Activated CD8-positive, alpha-beta memory T cell treated with anti-CD3 and anti-CD28 coated beads, Interleukin-2, amount 10 ng/mL, durations not matched to agents 7 days and 5 days (primary cell): ENCODE data around the gene GPRIN1. TPM values are rescaled to one million over a fixed set of nuclear protein-coding genes. Genes with fewer than 3 reads are reported as not detected.
"Not testable (repeated sequence)": the region's sequence is repeated elsewhere in the genome, so short reads cannot be mapped to it uniquely, and the experiment has no call there.

ENCODE experiments used
- ATAC-seq: fragments of 150-1000 bp; cut with Tn5 transposase; one replicate; pipeline ENCODE4 v1.10.0; 2021; ENCODE audit warnings: moderate library complexity
- CTCF ChIA-PET: fragments of 350-600 bp; sonication (Branson Sonifier 250); formaldehyde crosslinking; loops from one replicate; lab custom pipeline; 2021; ENCODE audit warnings: antibody characterized with exemption; lab: Charles Lee
- DNase-seq: peaks from one replicate; pipeline ENCODE4 v3.0.0-alpha.2; 2020
- H3K27ac Mint-ChIP-seq: one replicate; pipeline ENCODE4 v1.8.0; 2021; ENCODE audit warnings: mild to moderate bottlenecking, mixed read lengths
- H3K27me3 Mint-ChIP-seq: one replicate; pipeline ENCODE4 v1.8.0; 2021; ENCODE audit warnings: mixed read lengths
- H3K36me3 Mint-ChIP-seq: one replicate; pipeline ENCODE4 v1.8.0; 2021; ENCODE audit warnings: mild to moderate bottlenecking, mixed read lengths
- H3K4me1 Mint-ChIP-seq: one replicate; pipeline ENCODE4 v1.8.0; 2021; ENCODE audit warnings: mixed read lengths
- H3K4me3 Mint-ChIP-seq: one replicate; pipeline ENCODE4 v1.8.0; 2021; ENCODE audit warnings: mild to moderate bottlenecking, moderate library complexity, mixed read lengths
- H3K9me3 Mint-ChIP-seq: one replicate; pipeline ENCODE4 v1.8.0; 2022; ENCODE audit warnings: low read depth, mixed read lengths
- total RNA-seq, 2 experiments: library from RNA; stranded (reverse); gene quantifications; one replicate each; pipeline ENCODE4 v1.2.3, GENCODE V29; 2021

GPRIN1 gene
- total RNA-seq, 2 experiments from 2014 or later, result 2.5 to 3.4 TPM

GRCh38 chr5:176596689-176597416 is 13.1 kb downstream of the GPRIN1 start:
- H3K27ac Mint-ChIP-seq, result no peak overlapping the region
- no peaks in the 10 kb centered on the region for H3K9me3 Mint-ChIP-seq
- peak; percentile 89 for ATAC-seq
- H3K36me3 Mint-ChIP-seq, result no peaks in the 10 kb centered on the region
- peak; percentile 67 for DNase-seq
- peak overlapping the region; percentile 57 for H3K4me3 Mint-ChIP-seq
- CTCF ChIA-PET, result interaction anchor here (1.0 to 3.3 kb wide), 15 partner anchors 10 to 235 kb away, joined by 3 to 15 read pairs (median 5); partner anchors contain the start of genes CLTB and KIAA1191
- peaks cover 13% of the 10 kb centered on the region for H3K4me1 Mint-ChIP-seq
- peaks cover 5% of the 10 kb centered on the region for H3K27me3 Mint-ChIP-seq

GRCh38 chr5:176596069-176596644 is 13.8 kb downstream of the GPRIN1 start:
- no peak for ATAC-seq
- no peaks in the 10 kb centered on the region for H3K36me3 Mint-ChIP-seq
- H3K4me1 Mint-ChIP-seq, result peaks cover 13% of the 10 kb centered on the region
- DNase-seq, result no peak
- CTCF ChIA-PET, result interaction anchor here (1.0 to 3.3 kb wide), 12 partner anchors 11 to 234 kb away, joined by 3 to 15 read pairs (median 5); partner anchors contain the start of genes CLTB and KIAA1191
- peak overlapping the region; percentile 57 for H3K4me3 Mint-ChIP-seq
- H3K9me3 Mint-ChIP-seq, result no peaks in the 10 kb centered on the region
- H3K27ac Mint-ChIP-seq, result no peak overlapping the region
- peaks cover 5% of the 10 kb centered on the region for H3K27me3 Mint-ChIP-seq

GRCh38 chr5:176595386-176595943 is 14.5 kb downstream of the GPRIN1 start:
- CTCF ChIA-PET, result interaction anchor here (1.0 to 3.3 kb wide), 6 partner anchors 11 to 188 kb away, joined by 3 to 15 read pairs (median 7); partner anchors contain the start of gene CLTB
- no peak overlapping the region for H3K4me3 Mint-ChIP-seq
- no peak for DNase-seq
- no peak for ATAC-seq
- H3K9me3 Mint-ChIP-seq, result no peaks in the 10 kb centered on the region
- peaks cover 13% of the 10 kb centered on the region for H3K4me1 Mint-ChIP-seq
- H3K36me3 Mint-ChIP-seq, result no peaks in the 10 kb centered on the region
- H3K27ac Mint-ChIP-seq, result no peak overlapping the region
- H3K27me3 Mint-ChIP-seq, result peaks cover 5% of the 10 kb centered on the region

- Mint-ChIP-seq H3K27ac (no peak overlapping the region), H3K9me3 (no peaks in the 10 kb centered on the region), H3K4me3 (no peak overlapping the region), H3K36me3 (no peaks in the 10 kb centered on the region), H3K4me1 (peaks cover 10% of the 10 kb centered on the region), H3K27me3 (peaks cover 5% of the 10 kb centered on the region)
- CTCF ChIA-PET, result no interaction called here
- ATAC-seq, result no peak
- DNase-seq, result no peak
Measured at GRCh38 chr5:176594554-176594953, 15.4 kb downstream of the GPRIN1 start.

- Mint-ChIP-seq H3K27me3 (peaks cover 3% of the 10 kb centered on the region), H3K4me3 (no peak overlapping the region), H3K4me1 (peaks cover 7% of the 10 kb centered on the region), H3K9me3 (no peaks in the 10 kb centered on the region), H3K27ac (no peak overlapping the region), H3K36me3 (no peaks in the 10 kb centered on the region)
- DNase-seq (no peak), ATAC-seq (no peak)
- CTCF ChIA-PET, result no interaction called here
Measured at GRCh38 chr5:176593273-176593869, 16.6 kb downstream of the GPRIN1 start.

- no peak for DNase-seq
Measured at GRCh38 chr5:176592573-176592972, 17.4 kb downstream of the GPRIN1 start.

GRCh38 chr5:176591667-176592066 is 18.3 kb downstream of the GPRIN1 start:
- H3K4me1 Mint-ChIP-seq, H3K36me3 Mint-ChIP-seq, H3K27ac Mint-ChIP-seq, CTCF ChIA-PET, H3K4me3 Mint-ChIP-seq, ATAC-seq, DNase-seq, H3K9me3 Mint-ChIP-seq, H3K27me3 Mint-ChIP-seq: not testable (repeated sequence)

More at GRCh38 chr5:176592573-176592972, 17.4 kb downstream of the GPRIN1 start:
- no peak for ATAC-seq
- H3K27me3 Mint-ChIP-seq, result no peaks in the 10 kb centered on the region
- H3K4me3 Mint-ChIP-seq, result no peak overlapping the region
- H3K27ac Mint-ChIP-seq, result no peak overlapping the region
- peaks cover 7% of the 10 kb centered on the region for H3K4me1 Mint-ChIP-seq
- H3K9me3 Mint-ChIP-seq, result peaks cover 3% of the 10 kb centered on the region
- H3K36me3 Mint-ChIP-seq, result no peaks in the 10 kb centered on the region
- CTCF ChIA-PET, result no interaction called here

GRCh38 chr5:176590035-176590717 is 19.8 kb downstream of the GPRIN1 start:
- no peak overlapping the region for H3K27ac Mint-ChIP-seq
- H3K9me3 Mint-ChIP-seq, result peaks cover 7% of the 10 kb centered on the region
- H3K27me3 Mint-ChIP-seq, result no peaks in the 10 kb centered on the region
- ATAC-seq (no peak), DNase-seq (no peak)
- no peak overlapping the region for H3K4me3 Mint-ChIP-seq
- CTCF ChIA-PET, result interaction anchor here (0.6 kb wide), 1 partner anchor 115 kb away, joined by 3 read pairs; no protein-coding TSS in a partner anchor
- no peaks in the 10 kb centered on the region for H3K4me1 Mint-ChIP-seq
- peaks cover 4% of the 10 kb centered on the region for H3K36me3 Mint-ChIP-seq

GRCh38 chr5:176589039-176589769 is 20.8 kb downstream of the GPRIN1 start:
- CTCF ChIA-PET, result interaction anchor here (0.6 kb wide), 1 partner anchor 114 kb away, joined by 3 read pairs; no protein-coding TSS in a partner anchor
- Mint-ChIP-seq H3K4me1 (no peaks in the 10 kb centered on the region), H3K4me3 (no peak overlapping the region), H3K36me3 (peaks cover 5% of the 10 kb centered on the region), H3K27ac (no peak overlapping the region), H3K27me3 (no peaks in the 10 kb centered on the region), H3K9me3 (peaks cover 9% of the 10 kb centered on the region)
- no peak for ATAC-seq
- DNase-seq, result no peak

- DNase-seq (no peak), ATAC-seq (no peak)
- H3K4me3 Mint-ChIP-seq, result no peak overlapping the region
- H3K4me1 Mint-ChIP-seq, result no peaks in the 10 kb centered on the region
- H3K27ac Mint-ChIP-seq, result no peak overlapping the region
- CTCF ChIA-PET, result no interaction called here
- H3K36me3 Mint-ChIP-seq, result peaks cover 5% of the 10 kb centered on the region
- H3K27me3 Mint-ChIP-seq, result no peaks in the 10 kb centered on the region
- peaks cover 9% of the 10 kb centered on the region for H3K9me3 Mint-ChIP-seq
Measured at GRCh38 chr5:176588297-176588696, 21.7 kb downstream of the GPRIN1 start.

GRCh38 chr5:176587398-176587797 is 22.6 kb downstream of the GPRIN1 start:
- Mint-ChIP-seq H3K36me3 (peaks cover 5% of the 10 kb centered on the region), H3K27ac (no peak overlapping the region), H3K27me3 (no peaks in the 10 kb centered on the region), H3K9me3 (peaks cover 9% of the 10 kb centered on the region), H3K4me3 (no peak overlapping the region), H3K4me1 (no peaks in the 10 kb centered on the region)
- CTCF ChIA-PET, result interaction anchor here (0.6 to 1.6 kb wide), 3 partner anchors 12 to 171 kb away, joined by 3 read pairs; partner anchors contain the start of gene CLTB
- ATAC-seq, result no peak
- no peak for DNase-seq

GRCh38 chr5:176583076-176583475 is 26.9 kb downstream of the GPRIN1 start:
- peaks cover 7% of the 10 kb centered on the region for H3K9me3 Mint-ChIP-seq
- H3K27me3 Mint-ChIP-seq, result no peaks in the 10 kb centered on the region
- peaks cover 1% of the 10 kb centered on the region for H3K4me1 Mint-ChIP-seq
- H3K36me3 Mint-ChIP-seq, result peaks cover 5% of the 10 kb centered on the region
- H3K4me3 Mint-ChIP-seq, result no peak overlapping the region
- ATAC-seq (no peak), DNase-seq (no peak)
- CTCF ChIA-PET, result no interaction called here
- no peak overlapping the region for H3K27ac Mint-ChIP-seq
